HEK293 (cell line): ENCODE results near the gene ELOVL3.

ENCODE experiments used
- CTCF ChIA-PET: fragments of 350-600 bp; formaldehyde crosslinking; extraction: SDS; loops from one replicate; lab custom pipeline; 2021; ENCODE audit warnings: antibody characterized with exemption; lab: Yijun Ruan, JAX
- POLR2A ChIA-PET: fragments of 300-600 bp; formaldehyde crosslinking; extraction: SDS; loops from one replicate; lab custom pipeline; 2020; ENCODE audit warnings: antibody characterized with exemption, inconsistent platforms; lab: Yijun Ruan, JAX
- H3K27ac ChIP-seq: fragments of 200-500 bp; sonication (Bioruptor generic); 2 replicates; pipeline ENCODE4 v1.5.1; 2014; ENCODE audit warnings: low read depth, low read length, control low read depth, inconsistent platforms; ENCODE audit errors: extremely low read depth
- H3K36me3 ChIP-seq, 2 experiments: fragments of 200-500 bp in 1 of 2; sonication (Bioruptor generic) in 1 of 2; 1 replicate in 1 of 2; 2 replicates in 1 of 2; pipeline ENCODE4 v1.5.1; 2014 to 2017; ENCODE audit warnings: inconsistent platforms in 2 of 2, low read length in 2 of 2; ENCODE audit not compliant: control insufficient read depth in 2 of 2, insufficient read depth in 1 of 2
- H3K4me1 ChIP-seq: fragments of 200-500 bp; sonication (Bioruptor generic); 2 replicates; pipeline ENCODE4 v1.5.1; 2014; ENCODE audit warnings: mild to moderate bottlenecking, low read length, inconsistent platforms; ENCODE audit not compliant: control insufficient read depth, insufficient read depth
- H3K4me3 ChIP-seq: 2 replicates; pipeline ENCODE4 v1.5.1; 2011; ENCODE audit warnings: low read depth, mild to moderate bottlenecking, control low read depth, low read length, moderate library complexity
- H3K9me3 ChIP-seq: fragments of 200-500 bp; sonication (Bioruptor generic); 2 replicates; pipeline ENCODE4 v1.5.1; 2014; ENCODE audit warnings: low read depth, low read length, inconsistent platforms; ENCODE audit not compliant: control insufficient read depth, insufficient read depth
- BCL11B ChIP-seq: fragments of 450-650 bp; formaldehyde crosslinking; IDR thresholded peaks from 2 replicates; pipeline ENCODE4 v1.5.1; 2016; ENCODE audit warnings: low read depth, missing biosample characterization, missing genetic modification characterization
- KLF16 ChIP-seq: fragments of 450-650 bp; formaldehyde crosslinking; IDR thresholded peaks from 2 replicates; pipeline ENCODE4 v1.5.1; 2017; ENCODE audit warnings: missing biosample characterization, missing genetic modification characterization
- ZNF112 ChIP-seq: fragments of 450-650 bp; formaldehyde crosslinking; IDR thresholded peaks from 2 replicates; pipeline ENCODE4 v1.5.0; 2017; ENCODE audit warnings: missing biosample characterization, missing genetic modification characterization
- ZNF121 ChIP-seq: fragments of 450-650 bp; formaldehyde crosslinking; IDR thresholded peaks from 2 replicates; pipeline ENCODE4 v1.5.1; 2016; ENCODE audit warnings: missing biosample characterization, missing genetic modification characterization
- ZNF132 ChIP-seq: fragments of 450-650 bp; formaldehyde crosslinking; IDR thresholded peaks from 2 replicates; pipeline ENCODE4 v1.5.1; 2017; ENCODE audit warnings: missing biosample characterization, missing genetic modification characterization, borderline replicate concordance
- ZNF184 ChIP-seq: fragments of 450-650 bp; IDR thresholded peaks from 2 replicates; pipeline ENCODE4 v1.5.1; 2018; ENCODE audit warnings: missing biosample characterization, mild to moderate bottlenecking, missing genetic modification characterization
- ZNF24 ChIP-seq: fragments of 450-650 bp; formaldehyde crosslinking; IDR thresholded peaks from 2 replicates; pipeline ENCODE4 v1.5.1; 2016; ENCODE audit warnings: missing biosample characterization, missing genetic modification characterization
- ZNF354C ChIP-seq: fragments of 450-650 bp; formaldehyde crosslinking; IDR thresholded peaks from 2 replicates; pipeline ENCODE4 v1.5.1; 2016; ENCODE audit warnings: missing biosample characterization, missing genetic modification characterization, low read depth, borderline replicate concordance
- ZNF544 ChIP-seq: fragments of 450-650 bp; formaldehyde crosslinking; IDR thresholded peaks from 2 replicates; pipeline ENCODE4 v1.5.0; 2017; ENCODE audit warnings: missing biosample characterization, missing genetic modification characterization
- ZNF549 ChIP-seq: fragments of 450-650 bp; IDR thresholded peaks from 2 replicates; pipeline ENCODE4 v1.5.1; 2018; ENCODE audit warnings: missing biosample characterization, missing genetic modification characterization, mild to moderate bottlenecking, inconsistent platforms, moderate library complexity
- ZNF600 ChIP-seq: fragments of 450-650 bp; formaldehyde crosslinking; IDR thresholded peaks from 2 replicates; pipeline ENCODE4 v1.5.1; 2016; ENCODE audit warnings: missing biosample characterization, missing genetic modification characterization
- ZNF658 ChIP-seq: fragments of 450-650 bp; formaldehyde crosslinking; IDR thresholded peaks from 2 replicates; pipeline ENCODE4; 2016; ENCODE audit warnings: missing biosample characterization, missing genetic modification characterization
- ZNF776 ChIP-seq: fragments of 450-650 bp; formaldehyde crosslinking; IDR thresholded peaks from 2 replicates; pipeline ENCODE4 v1.5.0; 2017; ENCODE audit warnings: missing biosample characterization, missing genetic modification characterization, borderline replicate concordance
- ZXDB ChIP-seq: fragments of 450-650 bp; formaldehyde crosslinking; IDR thresholded peaks from 2 replicates; pipeline ENCODE4 v1.5.1; 2016; ENCODE audit warnings: missing biosample characterization, missing genetic modification characterization
- TF ChIP-seq, protein P1 (sequence below): fragments of 450-650 bp; formaldehyde crosslinking; conservative IDR thresholded peaks from 2 replicates; pipeline ENCODE4 v1.5.1; 2016; ENCODE audit warnings: low read depth, missing biosample characterization, missing genetic modification characterization
- TF ChIP-seq, protein P2 (sequence below): fragments of 450-650 bp; formaldehyde crosslinking; IDR thresholded peaks from 2 replicates; pipeline ENCODE4 v1.5.1; 2016; ENCODE audit warnings: missing biosample characterization, missing genetic modification characterization
- TF ChIP-seq, protein P3 (sequence below): fragments of 450-650 bp; formaldehyde crosslinking; IDR thresholded peaks from 2 replicates; pipeline ENCODE4; 2016; ENCODE audit warnings: missing biosample characterization, missing genetic modification characterization
- TF ChIP-seq, protein P4 (sequence below): fragments of 450-650 bp; formaldehyde crosslinking; IDR thresholded peaks from 2 replicates; pipeline ENCODE4 v1.5.1; 2016; ENCODE audit warnings: missing biosample characterization, missing genetic modification characterization
- TF ChIP-seq, protein P5 (sequence below): sonication (generic); formaldehyde crosslinking; IDR thresholded peaks from 2 replicates; pipeline ENCODE4 v1.8.1; 2022; ENCODE audit warnings: mild to moderate bottlenecking, moderate library complexity, missing genetic modification reagents
- TF ChIP-seq, protein P6 (sequence below): fragments of 450-650 bp; formaldehyde crosslinking; IDR thresholded peaks from 2 replicates; pipeline ENCODE4 v1.5.1; 2016; ENCODE audit warnings: missing biosample characterization, missing genetic modification characterization

ELOVL3 gene

DNA sequence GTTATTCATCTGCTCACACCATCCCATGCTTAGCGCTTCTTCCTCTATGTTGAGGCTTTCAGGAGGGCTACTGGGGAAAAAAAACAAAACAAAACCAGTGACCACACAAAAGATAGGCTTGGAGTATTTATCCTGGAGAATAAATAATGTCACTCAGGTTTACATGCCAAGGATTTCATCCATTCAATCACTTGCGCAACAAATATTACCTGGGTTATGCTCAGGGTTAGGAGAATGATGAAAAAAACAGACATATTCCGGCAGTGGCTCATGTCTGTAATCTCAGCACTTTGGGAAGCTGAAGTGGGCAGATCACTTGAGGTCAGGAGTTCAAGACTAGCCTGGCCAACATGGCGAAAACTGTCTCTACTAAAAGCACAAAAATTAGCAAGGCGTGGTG, 3.3 kb upstream of the ELOVL3 start:
- Histone ChIP-seq H3K4me3 (no peak overlapping the region), H3K9me3 (no peaks in the 10 kb centered on the region), H3K4me1 (peaks cover 7% of the 10 kb centered on the region), H3K27ac (no peak overlapping the region), H3K36me3 (no peaks in the 10 kb centered on the region)
- TF ChIP-seq ZNF544 (tag by site-specific recombination) (no peak), ZXDB (tag by site-specific recombination) (no peak), ZNF658 (no peak)
- CTCF ChIA-PET = interaction anchor here (0.6 to 0.7 kb wide), 2 partner anchors 8 to 147 kb away, joined by 3 read pairs; no protein-coding TSS in a partner anchor
- POLR2A ChIA-PET = no interaction called here

DNA sequence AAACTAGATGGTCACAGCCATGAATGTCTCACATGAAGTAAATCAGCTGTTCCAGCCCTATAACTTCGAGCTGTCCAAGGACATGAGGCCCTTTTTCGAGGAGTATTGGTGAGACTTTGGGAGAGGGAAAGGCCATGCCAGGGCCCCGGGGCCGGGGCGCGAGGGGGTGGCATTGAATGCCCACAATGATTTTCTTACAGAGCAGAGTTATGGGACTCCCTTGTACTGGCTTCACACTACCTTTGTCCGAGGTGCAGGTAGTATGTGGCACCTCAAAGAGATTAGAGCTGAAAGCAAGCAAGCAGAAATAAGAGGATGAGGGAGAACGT, 407 bp downstream of the ELOVL3 start:
- CTCF ChIA-PET = interaction anchor here (0.6 to 17.5 kb wide), 8 partner anchors 57 to 504 kb away, joined by 3 to 531 read pairs (median 4); no protein-coding TSS in a partner anchor
- POLR2A ChIA-PET = no interaction called here
- no peaks in the 10 kb centered on the region for H3K36me3 ChIP-seq
- H3K27ac ChIP-seq = no peak overlapping the region
- peaks cover 7% of the 10 kb centered on the region for H3K4me1 ChIP-seq
- H3K4me3 ChIP-seq = no peak overlapping the region
- no peak for TF ChIP-seq ZNF776 (tag by site-specific recombination)
- TF ChIP-seq, protein P1, sequence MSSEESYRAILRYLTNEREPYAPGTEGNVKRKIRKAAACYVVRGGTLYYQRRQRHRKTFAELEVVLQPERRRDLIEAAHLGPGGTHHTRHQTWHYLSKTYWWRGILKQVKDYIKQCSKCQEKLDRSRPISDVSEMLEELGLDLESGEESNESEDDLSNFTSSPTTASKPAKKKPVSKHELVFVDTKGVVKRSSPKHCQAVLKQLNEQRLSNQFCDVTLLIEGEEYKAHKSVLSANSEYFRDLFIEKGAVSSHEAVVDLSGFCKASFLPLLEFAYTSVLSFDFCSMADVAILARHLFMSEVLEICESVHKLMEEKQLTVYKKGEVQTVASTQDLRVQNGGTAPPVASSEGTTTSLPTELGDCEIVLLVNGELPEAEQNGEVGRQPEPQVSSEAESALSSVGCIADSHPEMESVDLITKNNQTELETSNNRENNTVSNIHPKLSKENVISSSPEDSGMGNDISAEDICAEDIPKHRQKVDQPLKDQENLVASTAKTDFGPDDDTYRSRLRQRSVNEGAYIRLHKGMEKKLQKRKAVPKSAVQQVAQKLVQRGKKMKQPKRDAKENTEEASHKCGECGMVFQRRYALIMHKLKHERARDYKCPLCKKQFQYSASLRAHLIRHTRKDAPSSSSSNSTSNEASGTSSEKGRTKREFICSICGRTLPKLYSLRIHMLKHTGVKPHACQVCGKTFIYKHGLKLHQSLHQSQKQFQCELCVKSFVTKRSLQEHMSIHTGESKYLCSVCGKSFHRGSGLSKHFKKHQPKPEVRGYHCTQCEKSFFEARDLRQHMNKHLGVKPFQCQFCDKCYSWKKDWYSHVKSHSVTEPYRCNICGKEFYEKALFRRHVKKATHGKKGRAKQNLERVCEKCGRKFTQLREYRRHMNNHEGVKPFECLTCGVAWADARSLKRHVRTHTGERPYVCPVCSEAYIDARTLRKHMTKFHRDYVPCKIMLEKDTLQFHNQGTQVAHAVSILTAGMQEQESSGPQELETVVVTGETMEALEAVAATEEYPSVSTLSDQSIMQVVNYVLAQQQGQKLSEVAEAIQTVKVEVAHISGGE (tag by site-specific recombination) = no peak
- TF ChIP-seq, protein P2, sequence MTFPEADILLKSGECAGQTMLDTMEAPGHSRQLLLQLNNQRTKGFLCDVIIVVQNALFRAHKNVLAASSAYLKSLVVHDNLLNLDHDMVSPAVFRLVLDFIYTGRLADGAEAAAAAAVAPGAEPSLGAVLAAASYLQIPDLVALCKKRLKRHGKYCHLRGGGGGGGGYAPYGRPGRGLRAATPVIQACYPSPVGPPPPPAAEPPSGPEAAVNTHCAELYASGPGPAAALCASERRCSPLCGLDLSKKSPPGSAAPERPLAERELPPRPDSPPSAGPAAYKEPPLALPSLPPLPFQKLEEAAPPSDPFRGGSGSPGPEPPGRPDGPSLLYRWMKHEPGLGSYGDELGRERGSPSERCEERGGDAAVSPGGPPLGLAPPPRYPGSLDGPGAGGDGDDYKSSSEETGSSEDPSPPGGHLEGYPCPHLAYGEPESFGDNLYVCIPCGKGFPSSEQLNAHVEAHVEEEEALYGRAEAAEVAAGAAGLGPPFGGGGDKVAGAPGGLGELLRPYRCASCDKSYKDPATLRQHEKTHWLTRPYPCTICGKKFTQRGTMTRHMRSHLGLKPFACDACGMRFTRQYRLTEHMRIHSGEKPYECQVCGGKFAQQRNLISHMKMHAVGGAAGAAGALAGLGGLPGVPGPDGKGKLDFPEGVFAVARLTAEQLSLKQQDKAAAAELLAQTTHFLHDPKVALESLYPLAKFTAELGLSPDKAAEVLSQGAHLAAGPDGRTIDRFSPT (tag by site-specific recombination) = no peak
- TF ChIP-seq, protein P3, sequence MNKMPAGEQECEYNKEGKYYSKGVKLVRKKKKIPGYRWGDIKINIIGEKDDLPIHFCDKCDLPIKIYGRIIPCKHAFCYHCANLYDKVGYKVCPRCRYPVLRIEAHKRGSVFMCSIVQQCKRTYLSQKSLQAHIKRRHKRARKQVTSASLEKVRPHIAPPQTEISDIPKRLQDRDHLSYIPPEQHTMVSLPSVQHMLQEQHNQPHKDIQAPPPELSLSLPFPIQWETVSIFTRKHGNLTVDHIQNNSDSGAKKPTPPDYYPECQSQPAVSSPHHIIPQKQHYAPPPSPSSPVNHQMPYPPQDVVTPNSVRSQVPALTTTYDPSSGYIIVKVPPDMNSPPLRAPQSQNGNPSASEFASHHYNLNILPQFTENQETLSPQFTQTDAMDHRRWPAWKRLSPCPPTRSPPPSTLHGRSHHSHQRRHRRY (tag by site-specific recombination) = no peak
- TF ChIP-seq, all 188 proteins: peak for 0
- no peaks in the 10 kb centered on the region for H3K9me3 ChIP-seq

DNA sequence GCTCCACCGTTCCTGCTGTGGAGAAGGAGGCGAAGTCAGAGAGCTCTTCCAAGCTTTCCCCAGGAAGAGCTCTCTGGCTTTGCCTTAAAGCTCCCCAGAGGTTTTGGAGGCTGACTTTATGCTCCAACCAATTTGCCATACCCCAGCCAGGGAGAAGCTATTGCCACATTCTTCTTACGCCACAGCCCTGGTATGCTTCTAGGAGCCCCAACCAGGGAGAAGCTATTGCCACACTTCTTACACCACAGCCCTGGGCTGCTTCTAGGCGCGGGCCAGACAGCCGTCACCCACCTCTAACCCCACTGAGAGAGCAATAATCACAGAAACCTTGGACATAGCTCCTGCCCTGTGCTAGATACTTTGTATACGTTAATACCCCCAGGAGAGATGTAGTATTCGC, 951 bp downstream of the ELOVL3 start:
- H3K27ac ChIP-seq = no peak overlapping the region
- H3K9me3 ChIP-seq = no peaks in the 10 kb centered on the region
- no peak overlapping the region for H3K4me3 ChIP-seq
- H3K4me1 ChIP-seq = peaks cover 7% of the 10 kb centered on the region
- no peaks in the 10 kb centered on the region for H3K36me3 ChIP-seq
- CTCF ChIA-PET = interaction anchor here (0.6 to 17.5 kb wide), 8 partner anchors 58 to 503 kb away, joined by 3 to 531 read pairs (median 4); no protein-coding TSS in a partner anchor
- POLR2A ChIA-PET = no interaction called here
- no peak for TF ChIP-seq ZNF132 (tag by site-specific recombination)
- no peak for TF ChIP-seq ZNF24 (tag by site-specific recombination)
- no peak for TF ChIP-seq ZNF600 (tag by site-specific recombination)
- no peak for TF ChIP-seq ZNF184 (tag by site-specific recombination)
- TF ChIP-seq KLF16 (tag by site-specific recombination) = no peak
- no peak for TF ChIP-seq ZNF354C (tag by site-specific recombination)
- TF ChIP-seq, protein P4, sequence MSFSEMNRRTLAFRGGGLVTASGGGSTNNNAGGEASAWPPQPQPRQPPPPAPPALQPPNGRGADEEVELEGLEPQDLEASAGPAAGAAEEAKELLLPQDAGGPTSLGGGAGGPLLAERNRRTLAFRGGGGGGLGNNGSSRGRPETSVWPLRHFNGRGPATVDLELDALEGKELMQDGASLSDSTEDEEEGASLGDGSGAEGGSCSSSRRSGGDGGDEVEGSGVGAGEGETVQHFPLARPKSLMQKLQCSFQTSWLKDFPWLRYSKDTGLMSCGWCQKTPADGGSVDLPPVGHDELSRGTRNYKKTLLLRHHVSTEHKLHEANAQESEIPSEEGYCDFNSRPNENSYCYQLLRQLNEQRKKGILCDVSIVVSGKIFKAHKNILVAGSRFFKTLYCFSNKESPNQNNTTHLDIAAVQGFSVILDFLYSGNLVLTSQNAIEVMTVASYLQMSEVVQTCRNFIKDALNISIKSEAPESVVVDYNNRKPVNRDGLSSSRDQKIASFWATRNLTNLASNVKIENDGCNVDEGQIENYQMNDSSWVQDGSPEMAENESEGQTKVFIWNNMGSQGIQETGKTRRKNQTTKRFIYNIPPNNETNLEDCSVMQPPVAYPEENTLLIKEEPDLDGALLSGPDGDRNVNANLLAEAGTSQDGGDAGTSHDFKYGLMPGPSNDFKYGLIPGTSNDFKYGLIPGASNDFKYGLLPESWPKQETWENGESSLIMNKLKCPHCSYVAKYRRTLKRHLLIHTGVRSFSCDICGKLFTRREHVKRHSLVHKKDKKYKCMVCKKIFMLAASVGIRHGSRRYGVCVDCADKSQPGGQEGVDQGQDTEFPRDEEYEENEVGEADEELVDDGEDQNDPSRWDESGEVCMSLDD (tag by site-specific recombination) = no peak
- TF ChIP-seq, protein P5, sequence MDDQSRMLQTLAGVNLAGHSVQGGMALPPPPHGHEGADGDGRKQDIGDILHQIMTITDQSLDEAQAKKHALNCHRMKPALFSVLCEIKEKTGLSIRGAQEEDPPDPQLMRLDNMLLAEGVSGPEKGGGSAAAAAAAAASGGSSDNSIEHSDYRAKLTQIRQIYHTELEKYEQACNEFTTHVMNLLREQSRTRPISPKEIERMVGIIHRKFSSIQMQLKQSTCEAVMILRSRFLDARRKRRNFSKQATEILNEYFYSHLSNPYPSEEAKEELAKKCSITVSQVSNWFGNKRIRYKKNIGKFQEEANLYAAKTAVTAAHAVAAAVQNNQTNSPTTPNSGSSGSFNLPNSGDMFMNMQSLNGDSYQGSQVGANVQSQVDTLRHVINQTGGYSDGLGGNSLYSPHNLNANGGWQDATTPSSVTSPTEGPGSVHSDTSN (CRISPR knock-in tag) = no peak
- no peak for TF ChIP-seq ZNF112 (tag by site-specific recombination)
- TF ChIP-seq, protein P6, sequence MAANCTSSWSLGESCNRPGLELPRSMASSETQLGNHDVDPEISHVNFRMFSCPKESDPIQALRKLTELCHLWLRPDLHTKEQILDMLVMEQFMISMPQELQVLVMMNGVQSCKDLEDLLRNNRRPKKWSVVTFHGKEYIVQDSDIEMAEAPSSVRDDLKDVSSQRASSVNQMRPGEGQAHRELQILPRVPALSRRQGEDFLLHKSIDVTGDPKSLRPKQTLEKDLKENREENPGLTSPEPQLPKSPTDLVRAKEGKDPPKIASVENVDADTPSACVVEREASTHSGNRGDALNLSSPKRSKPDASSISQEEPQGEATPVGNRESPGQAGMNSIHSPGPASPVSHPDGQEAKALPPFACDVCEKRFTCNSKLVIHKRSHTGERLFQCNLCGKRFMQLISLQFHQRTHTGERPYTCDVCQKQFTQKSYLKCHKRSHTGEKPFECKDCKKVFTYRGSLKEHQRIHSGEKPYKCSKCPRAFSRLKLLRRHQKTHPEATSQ (tag by site-specific recombination) = no peak
- no peak for TF ChIP-seq ZNF549 (tag by site-specific recombination)
- TF ChIP-seq ZNF121 = no peak
- no peak for TF ChIP-seq BCL11B (tag by site-specific recombination)
